Measurements from ENCODE around the gene HGD. TPM values are rescaled to one million over a fixed set of nuclear protein-coding genes. Genes with fewer than 3 reads are reported as not detected.

HGD gene
- total RNA-seq, 1 donor from 2014 or later: 0.49 TPM

DNA sequence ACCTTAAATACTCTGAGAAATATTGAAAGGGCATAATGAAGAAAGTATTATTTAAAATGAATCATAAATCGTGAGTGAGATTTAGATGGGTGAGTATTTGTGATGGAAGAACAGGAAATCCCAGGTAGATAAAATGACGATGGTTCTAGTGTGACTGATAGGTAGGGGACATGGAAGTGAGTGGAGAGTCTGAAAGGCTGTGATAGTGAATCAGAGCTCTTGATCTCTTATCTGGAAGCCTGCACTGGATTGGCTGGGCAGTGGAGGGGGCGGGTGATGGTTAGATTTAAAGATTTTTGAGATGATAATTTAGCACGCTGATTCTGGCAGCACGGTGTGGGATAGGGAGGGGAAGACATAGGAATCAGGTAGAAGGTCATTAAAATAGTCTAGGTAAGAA is 20.1 kb downstream of the HGD start:
- H3K27ac ChIP-seq (replicated peaks): no peak overlapping the region

DNA sequence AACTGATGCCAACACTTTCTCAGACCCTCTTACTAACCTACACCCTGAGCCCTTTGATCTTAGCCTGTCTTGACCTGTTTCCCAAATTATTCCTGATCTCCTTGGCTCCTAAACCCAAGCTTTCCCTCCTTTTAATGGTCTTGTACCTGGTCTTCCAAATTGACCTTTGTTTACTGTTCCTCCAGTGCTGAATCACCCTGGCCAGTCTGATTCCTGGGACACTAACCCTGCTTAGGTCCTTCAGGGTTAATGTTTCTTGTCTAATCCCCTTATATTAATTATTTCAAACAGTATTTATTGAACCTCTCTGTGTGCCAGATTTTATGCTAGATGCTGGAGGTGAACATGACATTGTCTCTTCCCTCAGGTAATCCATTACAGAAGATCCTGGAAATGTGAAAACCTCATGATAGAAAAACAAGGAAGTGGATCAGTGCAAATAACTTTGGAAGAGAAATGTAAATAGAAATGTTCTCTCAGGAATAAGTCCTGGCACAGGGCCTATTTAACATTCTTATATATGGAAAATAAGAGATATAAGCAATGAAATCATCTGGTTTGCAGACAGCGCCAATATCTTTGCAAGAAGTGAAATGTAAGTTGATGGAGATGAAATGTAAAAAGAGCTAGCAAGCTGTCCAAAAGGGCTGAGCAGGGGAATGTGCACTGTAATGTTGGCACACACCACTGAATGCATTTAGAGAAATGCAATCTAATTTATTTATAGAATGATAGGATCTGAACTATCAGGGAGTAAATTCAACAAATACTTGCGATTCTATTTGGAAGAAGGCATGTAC is 20.7 kb downstream of the HGD start:
- H3K4me1 ChIP-seq: peaks cover 4% of the 10 kb centered on the region
- H3K4me3 ChIP-seq: no peak overlapping the region
- no peaks in the 10 kb centered on the region for H3K9me3 ChIP-seq (replicated peaks)
- H3K36me3 ChIP-seq: no peaks in the 10 kb centered on the region
- intact Hi-C loops (cut with micrococcal nuclease): no loop called here
- no peak overlapping the region for H3K27ac ChIP-seq (replicated peaks)
- TF ChIP-seq, protein P1, sequence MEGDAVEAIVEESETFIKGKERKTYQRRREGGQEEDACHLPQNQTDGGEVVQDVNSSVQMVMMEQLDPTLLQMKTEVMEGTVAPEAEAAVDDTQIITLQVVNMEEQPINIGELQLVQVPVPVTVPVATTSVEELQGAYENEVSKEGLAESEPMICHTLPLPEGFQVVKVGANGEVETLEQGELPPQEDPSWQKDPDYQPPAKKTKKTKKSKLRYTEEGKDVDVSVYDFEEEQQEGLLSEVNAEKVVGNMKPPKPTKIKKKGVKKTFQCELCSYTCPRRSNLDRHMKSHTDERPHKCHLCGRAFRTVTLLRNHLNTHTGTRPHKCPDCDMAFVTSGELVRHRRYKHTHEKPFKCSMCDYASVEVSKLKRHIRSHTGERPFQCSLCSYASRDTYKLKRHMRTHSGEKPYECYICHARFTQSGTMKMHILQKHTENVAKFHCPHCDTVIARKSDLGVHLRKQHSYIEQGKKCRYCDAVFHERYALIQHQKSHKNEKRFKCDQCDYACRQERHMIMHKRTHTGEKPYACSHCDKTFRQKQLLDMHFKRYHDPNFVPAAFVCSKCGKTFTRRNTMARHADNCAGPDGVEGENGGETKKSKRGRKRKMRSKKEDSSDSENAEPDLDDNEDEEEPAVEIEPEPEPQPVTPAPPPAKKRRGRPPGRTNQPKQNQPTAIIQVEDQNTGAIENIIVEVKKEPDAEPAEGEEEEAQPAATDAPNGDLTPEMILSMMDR (IDR thresholded peaks at IDR 0.05; ENCODE audit: borderline replicate concordance): no peak
- DNase-seq: no peak
- H3K27me3 ChIP-seq (ENCODE audit: low read depth): no peaks in the 10 kb centered on the region

More for the DNA sequence above, 20.1 kb downstream of the HGD start:
- no peak overlapping the region for H3K4me3 ChIP-seq
- H3K4me1 ChIP-seq: peaks cover 4% of the 10 kb centered on the region
- no peaks in the 10 kb centered on the region for H3K9me3 ChIP-seq (replicated peaks)
- no peaks in the 10 kb centered on the region for H3K36me3 ChIP-seq
- no peak for DNase-seq
- TF ChIP-seq, protein P1 (IDR thresholded peaks at IDR 0.05; ENCODE audit: borderline replicate concordance): no peak
- intact Hi-C loops (cut with micrococcal nuclease): no loop called here
- H3K27me3 ChIP-seq (ENCODE audit: low read depth): no peaks in the 10 kb centered on the region

DNA sequence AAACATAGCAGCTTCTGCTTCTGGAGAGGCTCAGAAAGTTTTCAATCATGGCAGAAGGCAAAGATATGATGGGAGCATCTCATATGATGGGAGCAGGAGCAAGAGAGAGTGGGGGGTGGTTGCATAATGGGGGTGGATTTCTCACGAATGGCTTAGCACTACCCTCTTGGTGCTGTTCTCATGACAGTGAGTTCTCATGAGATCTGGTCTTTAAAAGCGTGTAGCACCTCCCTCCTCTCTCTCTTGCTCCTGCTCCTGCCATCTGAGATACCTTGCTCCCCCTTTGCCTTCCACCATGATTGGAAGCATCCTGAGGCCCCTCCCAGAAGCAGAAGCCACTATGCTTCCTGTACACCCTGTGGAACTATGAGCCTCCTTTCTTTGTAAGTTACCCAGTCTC is 22.2 kb downstream of the HGD start:
- Histone ChIP-seq H3K4me1 (peaks cover 4% of the 10 kb centered on the region), H3K27me3 (ENCODE audit: low read depth) (no peaks in the 10 kb centered on the region), H3K27ac (replicated peaks) (no peak overlapping the region), H3K36me3 (no peaks in the 10 kb centered on the region), H3K9me3 (replicated peaks) (no peaks in the 10 kb centered on the region), H3K4me3 (no peak overlapping the region)
- intact Hi-C loops (cut with micrococcal nuclease): no loop called here
- DNase-seq: no peak
- TF ChIP-seq, protein P1 (IDR thresholded peaks at IDR 0.05; ENCODE audit: borderline replicate concordance): no peak

DNA sequence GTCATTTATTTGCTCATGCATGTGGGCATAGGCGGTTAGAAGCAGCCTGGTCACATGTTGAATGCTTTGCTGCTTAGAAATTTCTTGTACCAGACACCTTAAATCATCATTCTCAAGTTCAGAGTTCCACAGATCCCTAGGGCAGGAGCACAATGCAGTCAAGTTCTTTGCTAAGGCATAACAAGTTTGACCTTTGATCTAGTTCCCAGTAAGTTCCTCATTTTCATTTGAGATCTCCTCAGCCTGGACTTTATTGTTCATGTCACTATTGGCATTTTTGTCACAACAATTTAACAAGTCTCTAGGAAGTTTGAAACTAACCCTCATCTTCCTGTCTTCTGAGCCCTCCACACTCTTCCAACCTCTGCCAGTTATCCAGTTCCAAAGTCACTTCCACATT is 22.8 kb downstream of the HGD start:
- peaks cover 4% of the 10 kb centered on the region for H3K4me1 ChIP-seq
- no peak for DNase-seq
- H3K27me3 ChIP-seq (ENCODE audit: low read depth): no peaks in the 10 kb centered on the region
- no peaks in the 10 kb centered on the region for H3K9me3 ChIP-seq (replicated peaks)
- no peak overlapping the region for H3K27ac ChIP-seq (replicated peaks)
- TF ChIP-seq, protein P1 (IDR thresholded peaks at IDR 0.05; ENCODE audit: borderline replicate concordance): no peak
- H3K4me3 ChIP-seq: no peak overlapping the region
- H3K36me3 ChIP-seq: no peaks in the 10 kb centered on the region
- intact Hi-C loops (cut with micrococcal nuclease): no loop called here

DNA sequence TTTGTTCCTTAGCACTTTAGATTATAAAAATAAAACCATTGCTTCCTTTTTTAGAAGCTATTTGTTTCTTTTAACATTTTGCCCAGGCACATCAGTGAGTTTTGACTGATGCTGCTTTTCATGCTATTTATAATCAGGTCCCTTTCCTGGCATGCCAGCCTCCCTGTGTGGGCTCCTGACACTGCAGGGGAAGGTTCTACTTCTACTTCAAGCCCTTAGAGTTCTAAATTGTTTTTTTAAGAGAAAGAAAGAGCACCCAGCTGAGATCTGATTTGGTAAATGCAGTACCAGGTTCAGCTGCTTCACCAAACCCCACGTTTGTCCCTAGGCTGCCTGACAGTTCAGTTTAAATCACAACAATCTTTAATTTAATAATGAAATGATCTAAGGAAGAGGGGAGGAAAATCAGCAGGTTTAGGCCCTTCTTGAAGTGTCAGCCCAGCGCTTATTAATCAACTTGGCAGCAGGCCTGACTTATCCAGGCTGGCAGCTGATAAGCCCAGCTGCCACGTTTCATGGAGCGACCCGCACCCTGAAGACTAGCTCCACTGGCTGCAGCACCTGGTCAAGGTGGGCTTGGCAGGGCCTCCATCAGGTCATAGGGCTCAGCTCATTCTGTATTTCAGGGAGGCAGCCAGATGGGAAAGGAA is 29.0 kb downstream of the HGD start:
- DNase-seq: no peak
- no peak overlapping the region for H3K4me3 ChIP-seq
- intact Hi-C loops (cut with micrococcal nuclease): no loop called here
- TF ChIP-seq, protein P1 (IDR thresholded peaks at IDR 0.05; ENCODE audit: borderline replicate concordance): no peak
- no peaks in the 10 kb centered on the region for H3K9me3 ChIP-seq (replicated peaks)
- no peaks in the 10 kb centered on the region for H3K36me3 ChIP-seq
- H3K27ac ChIP-seq (replicated peaks): no peak overlapping the region
- no peaks in the 10 kb centered on the region for H3K4me1 ChIP-seq
- no peaks in the 10 kb centered on the region for H3K27me3 ChIP-seq (ENCODE audit: low read depth)
